PC-9 (cell line): ENCODE data around the gene PICK1.

Experiments used
- EZH2 ChIP-seq: fragments of 200-600 bp; sonication (generic); IDR thresholded peaks from 2 replicates; pipeline ENCODE4 v1.8.0; 2017; ENCODE audit warnings: antibody characterized with exemption, low read depth
- TF ChIP-seq, protein P1 (sequence below): fragments of 200-600 bp; sonication (generic); conservative IDR thresholded peaks from 2 replicates; pipeline ENCODE4 v1.6.1; 2017; ENCODE audit warnings: mixed run types, antibody characterized with exemption, mild to moderate bottlenecking, moderate library complexity

DNA sequence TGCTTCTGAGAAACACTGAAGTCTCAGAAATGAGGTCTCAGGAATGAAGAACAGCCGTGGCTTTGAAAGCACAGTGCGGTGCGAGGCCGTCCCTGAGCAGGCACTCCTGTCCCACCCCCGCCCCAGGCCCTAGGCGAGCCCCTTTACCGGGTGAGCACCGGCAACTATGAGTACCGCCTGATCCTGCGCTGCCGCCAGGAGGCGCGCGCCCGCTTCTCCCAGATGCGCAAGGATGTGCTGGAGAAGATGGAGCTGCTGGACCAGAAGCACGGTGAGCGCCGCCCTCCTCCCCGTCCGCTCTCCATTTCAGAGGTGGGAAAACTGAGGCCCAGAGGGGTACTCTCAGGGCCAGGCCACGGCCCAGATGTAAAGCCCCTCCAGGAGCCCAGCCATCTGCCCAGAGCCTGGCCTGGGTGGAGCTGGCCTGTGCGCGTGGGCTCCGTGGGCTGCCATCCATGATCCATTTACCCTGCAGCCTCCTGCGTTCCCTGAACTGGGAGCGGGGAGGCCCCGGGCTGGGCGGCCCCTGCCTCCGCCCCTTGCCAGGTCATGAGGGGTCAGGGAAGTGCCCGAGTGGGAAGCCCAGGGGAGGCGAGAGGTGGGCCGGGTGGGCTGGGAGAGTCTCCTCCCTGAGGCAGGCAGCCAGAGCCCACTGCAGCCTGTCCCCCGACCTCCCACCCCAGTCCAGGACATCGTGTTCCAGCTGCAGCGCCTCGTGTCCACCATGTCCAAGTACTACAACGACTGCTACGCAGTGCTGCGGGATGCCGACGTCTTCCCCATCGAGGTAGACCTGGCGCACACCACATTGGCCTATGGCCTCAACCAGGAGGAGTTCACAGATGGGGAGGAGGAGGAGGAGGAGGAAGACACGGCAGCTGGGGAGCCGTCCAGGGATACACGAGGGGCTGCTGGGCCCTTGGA is 17.2 kb downstream of the PICK1 start:
- no peak for TF ChIP-seq EZH2
- TF ChIP-seq, protein P1, sequence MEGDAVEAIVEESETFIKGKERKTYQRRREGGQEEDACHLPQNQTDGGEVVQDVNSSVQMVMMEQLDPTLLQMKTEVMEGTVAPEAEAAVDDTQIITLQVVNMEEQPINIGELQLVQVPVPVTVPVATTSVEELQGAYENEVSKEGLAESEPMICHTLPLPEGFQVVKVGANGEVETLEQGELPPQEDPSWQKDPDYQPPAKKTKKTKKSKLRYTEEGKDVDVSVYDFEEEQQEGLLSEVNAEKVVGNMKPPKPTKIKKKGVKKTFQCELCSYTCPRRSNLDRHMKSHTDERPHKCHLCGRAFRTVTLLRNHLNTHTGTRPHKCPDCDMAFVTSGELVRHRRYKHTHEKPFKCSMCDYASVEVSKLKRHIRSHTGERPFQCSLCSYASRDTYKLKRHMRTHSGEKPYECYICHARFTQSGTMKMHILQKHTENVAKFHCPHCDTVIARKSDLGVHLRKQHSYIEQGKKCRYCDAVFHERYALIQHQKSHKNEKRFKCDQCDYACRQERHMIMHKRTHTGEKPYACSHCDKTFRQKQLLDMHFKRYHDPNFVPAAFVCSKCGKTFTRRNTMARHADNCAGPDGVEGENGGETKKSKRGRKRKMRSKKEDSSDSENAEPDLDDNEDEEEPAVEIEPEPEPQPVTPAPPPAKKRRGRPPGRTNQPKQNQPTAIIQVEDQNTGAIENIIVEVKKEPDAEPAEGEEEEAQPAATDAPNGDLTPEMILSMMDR = no peak
